Neural cell (in vitro differentiated cells): Measurements from ENCODE around the gene EN2. TPM values are rescaled to one million over a fixed set of nuclear protein-coding genes. Genes with fewer than 3 reads are reported as not detected.

Experiments used
- H2AFZ ChIP-seq: fragments of 200-600, 300-800 bp; sonication (generic), shearing (Covaris generic); 2 replicates; pipeline ENCODE4 v1.6.0; 2014; ENCODE audit warnings: low read depth, mild to moderate bottlenecking, antibody characterized with exemption, low read length, moderate library complexity
- H3F3A ChIP-seq: fragments of 200-600 bp; shearing (Covaris generic); 2 replicates; pipeline ENCODE4 v1.6.1; 2016; ENCODE audit warnings: mild to moderate bottlenecking, moderate library complexity, mixed read lengths, antibody characterized with exemption, low read length; ENCODE audit not compliant: insufficient read depth, poor library complexity, severe bottlenecking
- H3K27ac ChIP-seq: fragments of 200-600, 300-800 bp; sonication (generic), shearing (Covaris generic); 2 replicates; pipeline ENCODE4 v1.5.1; 2014; ENCODE audit warnings: mild to moderate bottlenecking, low read length, moderate library complexity
- H3K27me3 ChIP-seq: fragments of 300-800, 200-600 bp; sonication (generic), shearing (Covaris generic); 2 replicates; pipeline ENCODE4 v1.6.0; 2014; ENCODE audit warnings: mild to moderate bottlenecking, low read depth, low read length, moderate library complexity; ENCODE audit not compliant: insufficient read depth
- H3K36me3 ChIP-seq: fragments of 300-800, 200-600 bp; sonication (generic), shearing (Covaris generic); 2 replicates; pipeline ENCODE4 v1.5.1; 2014; ENCODE audit warnings: mild to moderate bottlenecking, antibody characterized with exemption, low read length, moderate library complexity; ENCODE audit not compliant: insufficient read depth
- H3K4me2 ChIP-seq: fragments of 300-800, 200-600 bp; sonication (generic), shearing (Covaris generic); 2 replicates; pipeline ENCODE4 v1.6.0; 2014; ENCODE audit warnings: mild to moderate bottlenecking, low read length
- H3K4me3 ChIP-seq: fragments of 300-800, 200-600 bp; sonication (generic), shearing (Covaris generic); 2 replicates; pipeline ENCODE4 v1.5.1; 2014; ENCODE audit warnings: mild to moderate bottlenecking, low read length, moderate library complexity
- H3K79me2 ChIP-seq: fragments of 200-600 bp; shearing (Covaris generic); replicated peaks from 2 replicates; pipeline ENCODE4 v1.6.0; 2014; ENCODE audit warnings: mild to moderate bottlenecking, low read length, moderate library complexity; ENCODE audit not compliant: insufficient read depth
- H3K9ac ChIP-seq: fragments of 300-800, 200-600 bp; sonication (generic), shearing (Covaris generic); 2 replicates; pipeline ENCODE4 v1.6.1; 2016; ENCODE audit warnings: mild to moderate bottlenecking, low read length, mixed read lengths
- H3K9me2 ChIP-seq: fragments of 200-600 bp; shearing (Covaris generic); 2 replicates; pipeline ENCODE4 v1.6.1; 2016; ENCODE audit warnings: mild to moderate bottlenecking, low read length, mixed read lengths; ENCODE audit not compliant: insufficient read depth
- H3K9me3 ChIP-seq: fragments of 200-600, 300-800 bp; sonication (generic), shearing (Covaris generic); 2 replicates; pipeline ENCODE4 v1.6.1; 2016; ENCODE audit warnings: mild to moderate bottlenecking, mixed run types, low read length, moderate library complexity, mixed read lengths
- H4K20me1 ChIP-seq: fragments of 200-600 bp; shearing (Covaris generic); 2 replicates; pipeline ENCODE4 v1.6.1; 2016; ENCODE audit warnings: mild to moderate bottlenecking, mixed run types; ENCODE audit not compliant: insufficient read depth
- EP300 ChIP-seq: fragments of 450-650 bp; conservative IDR thresholded peaks from 2 replicates; pipeline ENCODE4 v1.6.1; 2014; ENCODE audit warnings: antibody characterized with exemption, mild to moderate bottlenecking, moderate library complexity; ENCODE audit not compliant: poor library complexity, severe bottlenecking
- EZH2 ChIP-seq: fragments of 200-600, 300-800 bp; shearing (Covaris generic), sonication (generic); IDR thresholded peaks from 2 replicates; pipeline ENCODE4 v1.6.1; 2014; ENCODE audit warnings: antibody characterized with exemption, low read length, borderline replicate concordance, mild to moderate bottlenecking; ENCODE audit not compliant: insufficient read depth, poor library complexity, severe bottlenecking
- MXI1 ChIP-seq: fragments of 450-650 bp; conservative IDR thresholded peaks from 2 replicates; pipeline ENCODE4 v1.6.1; 2014; ENCODE audit warnings: antibody characterized with exemption, mild to moderate bottlenecking; ENCODE audit not compliant: poor library complexity, severe bottlenecking
- polyA plus RNA-seq: library from polyadenylated mRNA; depleted of rRNA; stranded (reverse); fragments of >200 nt; gene quantifications from 2 replicates; pipeline ENCODE4 v1.2.3, GENCODE V29; 2014
- TF ChIP-seq, protein P1 (sequence below): fragments of 450-650 bp; IDR thresholded peaks from 2 replicates; pipeline ENCODE4 v1.5.1; 2014; ENCODE audit warnings: antibody characterized with exemption, mild to moderate bottlenecking, moderate library complexity; ENCODE audit not compliant: poor library complexity, severe bottlenecking
- TF ChIP-seq, protein P2 (sequence below): IDR thresholded peaks from 2 replicates; pipeline ENCODE4 v1.6.1; 2012; ENCODE audit warnings: borderline replicate concordance

EN2 gene
- polyA plus RNA-seq, 1 donor from 2014 or later = not detected

DNA sequence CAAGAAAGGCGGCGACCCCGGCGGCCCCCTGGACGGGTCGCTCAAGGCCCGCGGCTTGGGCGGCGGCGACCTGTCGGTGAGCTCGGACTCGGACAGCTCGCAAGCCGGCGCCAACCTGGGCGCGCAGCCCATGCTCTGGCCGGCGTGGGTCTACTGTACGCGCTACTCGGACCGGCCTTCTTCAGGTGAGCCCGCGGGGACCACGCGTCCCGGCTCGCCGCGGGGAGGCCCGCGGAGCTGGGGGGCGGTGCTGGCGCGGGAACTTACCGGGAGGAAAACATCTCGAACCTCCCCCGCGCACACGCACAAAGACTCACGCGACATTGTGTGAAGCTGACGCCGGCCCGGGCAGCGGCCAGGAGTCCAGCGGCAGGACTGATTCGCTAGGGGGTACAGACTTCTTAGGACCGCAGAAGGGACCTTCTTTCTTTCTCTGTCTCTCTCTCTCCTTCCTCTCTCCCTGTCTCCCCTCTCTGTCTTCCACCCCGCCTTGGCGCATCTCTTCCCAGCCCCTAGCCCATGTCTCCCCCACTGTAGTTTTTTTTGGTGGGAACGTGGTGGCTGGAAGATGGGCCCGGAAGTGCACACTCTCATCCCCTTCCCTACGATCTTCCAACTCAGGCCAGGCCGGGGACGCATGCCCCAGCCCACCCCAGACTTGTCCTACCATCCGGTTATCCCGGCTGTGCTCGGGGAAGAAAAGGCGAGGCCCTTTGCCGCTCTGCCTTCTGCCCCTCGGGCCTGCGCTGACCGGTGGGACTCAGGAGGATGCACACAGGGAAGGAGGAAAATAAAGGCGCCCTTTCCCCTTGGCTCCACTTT lies 1.2 kb downstream of the EN2 start:
- H3K27ac ChIP-seq = no peak overlapping the region
- no peaks in the 10 kb centered on the region for H4K20me1 ChIP-seq
- no peaks in the 10 kb centered on the region for H3K79me2 ChIP-seq
- no peak overlapping the region for H3K4me2 ChIP-seq
- no peak overlapping the region for H3K4me3 ChIP-seq
- H2AFZ ChIP-seq = no peak overlapping the region
- TF ChIP-seq EP300 (no peak), EZH2 (peak; percentile 76)
- peaks cover 94% of the 10 kb centered on the region for H3K27me3 ChIP-seq
- H3K9me2 ChIP-seq = no peaks in the 10 kb centered on the region
- no peak overlapping the region for H3K9ac ChIP-seq
- H3F3A ChIP-seq = no peaks in the 10 kb centered on the region
- no peaks in the 10 kb centered on the region for H3K9me3 ChIP-seq
- H3K36me3 ChIP-seq = no peaks in the 10 kb centered on the region

DNA sequence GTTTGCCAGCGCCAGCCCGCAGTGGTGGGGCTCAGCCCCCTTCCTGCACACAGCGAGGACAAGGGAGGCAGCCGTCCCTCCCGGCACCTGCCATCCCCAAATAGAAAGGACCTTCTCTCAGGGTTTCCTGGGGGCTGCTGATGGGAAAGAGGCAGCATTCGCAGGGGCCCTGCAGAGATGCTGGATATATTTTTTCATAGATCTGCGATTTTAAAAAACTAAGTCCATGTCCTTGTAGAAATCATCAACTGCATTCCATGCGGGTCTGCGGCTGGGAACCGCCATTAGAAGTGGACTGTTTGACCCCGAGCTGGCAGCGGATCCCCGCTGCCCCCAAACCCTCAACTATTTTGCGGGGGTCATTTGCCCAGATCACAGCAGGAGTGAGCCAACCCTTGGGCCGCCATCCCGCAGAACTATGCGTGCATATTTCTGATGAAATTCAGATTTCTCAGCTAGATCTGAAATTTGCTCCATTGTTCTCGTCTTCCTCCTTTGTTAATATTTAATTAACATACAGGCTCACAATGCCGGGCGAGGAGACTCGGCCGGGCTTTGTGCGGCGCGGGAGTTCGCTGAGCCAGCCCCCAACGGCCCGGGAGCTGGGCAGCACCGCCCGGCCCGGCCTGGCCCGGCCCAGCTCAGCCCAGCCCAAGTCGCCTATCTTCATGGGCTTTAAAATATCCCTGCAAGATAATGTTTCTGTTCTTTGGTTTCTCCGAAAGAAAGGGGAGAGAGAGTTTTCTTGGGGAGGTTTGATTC lies 2.0 kb downstream of the EN2 start:
- H2AFZ ChIP-seq = no peak overlapping the region
- no peaks in the 10 kb centered on the region for H3K9me2 ChIP-seq
- no peak overlapping the region for H3K27ac ChIP-seq
- H4K20me1 ChIP-seq = no peaks in the 10 kb centered on the region
- no peak overlapping the region for H3K9ac ChIP-seq
- no peaks in the 10 kb centered on the region for H3K9me3 ChIP-seq
- H3K4me3 ChIP-seq = no peak overlapping the region
- H3F3A ChIP-seq = no peaks in the 10 kb centered on the region
- H3K27me3 ChIP-seq = peaks cover 94% of the 10 kb centered on the region
- H3K79me2 ChIP-seq = no peaks in the 10 kb centered on the region
- peak; percentile 56 for TF ChIP-seq EZH2
- TF ChIP-seq EP300 = no peak
- H3K4me2 ChIP-seq = no peak overlapping the region
- no peaks in the 10 kb centered on the region for H3K36me3 ChIP-seq

DNA sequence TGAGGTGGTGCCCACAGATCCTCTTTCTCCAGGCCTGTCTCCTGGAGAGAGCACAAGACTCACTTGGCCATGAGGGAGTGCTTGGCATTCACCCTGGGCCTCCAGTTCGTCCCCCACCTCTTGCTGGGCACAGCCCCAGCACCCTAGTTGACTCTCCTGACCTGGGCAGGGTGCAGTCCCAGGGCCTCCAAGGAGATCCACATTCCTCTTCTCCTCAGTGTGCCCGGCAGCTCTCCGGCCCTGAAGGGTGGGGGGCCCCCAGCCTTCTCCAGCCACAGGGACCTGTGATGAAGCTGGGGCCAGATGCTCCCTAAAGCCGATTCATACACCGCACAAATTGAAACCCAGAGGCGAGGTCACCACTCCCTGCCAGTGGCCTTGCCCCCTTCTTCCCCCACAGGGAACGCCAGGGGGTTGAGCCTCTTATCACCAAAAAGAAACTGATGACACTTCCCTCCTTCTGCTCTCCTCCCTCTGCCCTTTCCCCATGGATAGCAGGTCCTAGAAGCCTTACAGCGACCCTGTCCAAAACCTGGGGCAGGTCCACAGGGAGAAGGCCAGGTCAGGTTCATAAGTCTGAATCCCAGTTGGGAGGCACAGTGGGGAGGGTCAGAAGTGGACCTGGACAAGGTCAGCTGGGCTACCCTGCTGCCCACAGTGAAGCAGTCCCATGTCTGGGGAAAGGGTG lies 3.1 kb downstream of the EN2 start:
- Histone ChIP-seq H3K36me3 (no peaks in the 10 kb centered on the region), H3K27me3 (peaks cover 94% of the 10 kb centered on the region), H3K79me2 (no peaks in the 10 kb centered on the region), H3F3A (no peaks in the 10 kb centered on the region), H3K9me2 (no peaks in the 10 kb centered on the region), H3K27ac (no peak overlapping the region), H3K9ac (no peak overlapping the region), H4K20me1 (no peaks in the 10 kb centered on the region), H3K4me3 (no peak overlapping the region), H3K4me2 (no peak overlapping the region), H2AFZ (no peak overlapping the region), H3K9me3 (no peaks in the 10 kb centered on the region)
- no peak for TF ChIP-seq MXI1
- no peak for TF ChIP-seq EZH2
- TF ChIP-seq, protein P1, sequence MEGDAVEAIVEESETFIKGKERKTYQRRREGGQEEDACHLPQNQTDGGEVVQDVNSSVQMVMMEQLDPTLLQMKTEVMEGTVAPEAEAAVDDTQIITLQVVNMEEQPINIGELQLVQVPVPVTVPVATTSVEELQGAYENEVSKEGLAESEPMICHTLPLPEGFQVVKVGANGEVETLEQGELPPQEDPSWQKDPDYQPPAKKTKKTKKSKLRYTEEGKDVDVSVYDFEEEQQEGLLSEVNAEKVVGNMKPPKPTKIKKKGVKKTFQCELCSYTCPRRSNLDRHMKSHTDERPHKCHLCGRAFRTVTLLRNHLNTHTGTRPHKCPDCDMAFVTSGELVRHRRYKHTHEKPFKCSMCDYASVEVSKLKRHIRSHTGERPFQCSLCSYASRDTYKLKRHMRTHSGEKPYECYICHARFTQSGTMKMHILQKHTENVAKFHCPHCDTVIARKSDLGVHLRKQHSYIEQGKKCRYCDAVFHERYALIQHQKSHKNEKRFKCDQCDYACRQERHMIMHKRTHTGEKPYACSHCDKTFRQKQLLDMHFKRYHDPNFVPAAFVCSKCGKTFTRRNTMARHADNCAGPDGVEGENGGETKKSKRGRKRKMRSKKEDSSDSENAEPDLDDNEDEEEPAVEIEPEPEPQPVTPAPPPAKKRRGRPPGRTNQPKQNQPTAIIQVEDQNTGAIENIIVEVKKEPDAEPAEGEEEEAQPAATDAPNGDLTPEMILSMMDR = no peak
- TF ChIP-seq, protein P2, sequence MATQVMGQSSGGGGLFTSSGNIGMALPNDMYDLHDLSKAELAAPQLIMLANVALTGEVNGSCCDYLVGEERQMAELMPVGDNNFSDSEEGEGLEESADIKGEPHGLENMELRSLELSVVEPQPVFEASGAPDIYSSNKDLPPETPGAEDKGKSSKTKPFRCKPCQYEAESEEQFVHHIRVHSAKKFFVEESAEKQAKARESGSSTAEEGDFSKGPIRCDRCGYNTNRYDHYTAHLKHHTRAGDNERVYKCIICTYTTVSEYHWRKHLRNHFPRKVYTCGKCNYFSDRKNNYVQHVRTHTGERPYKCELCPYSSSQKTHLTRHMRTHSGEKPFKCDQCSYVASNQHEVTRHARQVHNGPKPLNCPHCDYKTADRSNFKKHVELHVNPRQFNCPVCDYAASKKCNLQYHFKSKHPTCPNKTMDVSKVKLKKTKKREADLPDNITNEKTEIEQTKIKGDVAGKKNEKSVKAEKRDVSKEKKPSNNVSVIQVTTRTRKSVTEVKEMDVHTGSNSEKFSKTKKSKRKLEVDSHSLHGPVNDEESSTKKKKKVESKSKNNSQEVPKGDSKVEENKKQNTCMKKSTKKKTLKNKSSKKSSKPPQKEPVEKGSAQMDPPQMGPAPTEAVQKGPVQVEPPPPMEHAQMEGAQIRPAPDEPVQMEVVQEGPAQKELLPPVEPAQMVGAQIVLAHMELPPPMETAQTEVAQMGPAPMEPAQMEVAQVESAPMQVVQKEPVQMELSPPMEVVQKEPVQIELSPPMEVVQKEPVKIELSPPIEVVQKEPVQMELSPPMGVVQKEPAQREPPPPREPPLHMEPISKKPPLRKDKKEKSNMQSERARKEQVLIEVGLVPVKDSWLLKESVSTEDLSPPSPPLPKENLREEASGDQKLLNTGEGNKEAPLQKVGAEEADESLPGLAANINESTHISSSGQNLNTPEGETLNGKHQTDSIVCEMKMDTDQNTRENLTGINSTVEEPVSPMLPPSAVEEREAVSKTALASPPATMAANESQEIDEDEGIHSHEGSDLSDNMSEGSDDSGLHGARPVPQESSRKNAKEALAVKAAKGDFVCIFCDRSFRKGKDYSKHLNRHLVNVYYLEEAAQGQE = no peak
